CD4-positive, alpha-beta T cell treated with Interleukin-4 for 4 hours (primary cell): ENCODE data around the gene RTCA.
"Not testable (repeated sequence)": the region's sequence is repeated elsewhere in the genome, so short reads cannot be mapped to it uniquely, and the experiment has no call there.

Experiments
- DNase-seq: peaks from one replicate; pipeline ENCODE4 v3.0.0-alpha.2; 2020

The RTCA gene

GRCh38 chr1:100264081-100264480, 1.9 kb upstream of the RTCA start:
- DNase-seq: not testable (repeated sequence)

GRCh38 chr1:100265562-100265930, 470 bp upstream of the RTCA start:
- peak; percentile 57 for DNase-seq

- DNase-seq: no peak
Observed at GRCh38 chr1:100266741-100267140, 725 bp downstream of the RTCA start.

GRCh38 chr1:100267284-100267683, 1.3 kb downstream of the RTCA start:
- no peak for DNase-seq

- no peak for DNase-seq
Observed at GRCh38 chr1:100268202-100268601, 2.2 kb downstream of the RTCA start.

GRCh38 chr1:100277866-100278265, 11.8 kb downstream of the RTCA start:
- DNase-seq: peak; percentile 35

GRCh38 chr1:100279358-100279923, 13.4 kb downstream of the RTCA start:
- DNase-seq: no peak

GRCh38 chr1:100279954-100280682, 14.1 kb downstream of the RTCA start:
- no peak for DNase-seq

GRCh38 chr1:100284591-100284990, 18.6 kb downstream of the RTCA start:
- no peak for DNase-seq

- no peak for DNase-seq
Observed at GRCh38 chr1:100287162-100287561, 21.1 kb downstream of the RTCA start.

- DNase-seq: no peak
Observed at GRCh38 chr1:100290291-100290690, 24.3 kb downstream of the RTCA start.

- no peak for DNase-seq
Observed at GRCh38 chr1:100292711-100293110, 26.7 kb downstream of the RTCA start.

- DNase-seq: no peak
Observed at GRCh38 chr1:100296140-100296539, 30.1 kb downstream of the RTCA start.

GRCh38 chr1:100296997-100297396, 31.0 kb downstream of the RTCA start:
- not testable (repeated sequence) for DNase-seq

GRCh38 chr1:100298512-100298911, 32.5 kb downstream of the RTCA start:
- no peak for DNase-seq

GRCh38 chr1:100299521-100300222, 33.7 kb downstream of the RTCA start:
- DNase-seq: no peak

GRCh38 chr1:100300691-100301090, 34.7 kb downstream of the RTCA start:
- no peak for DNase-seq

- no peak for DNase-seq
Observed at GRCh38 chr1:100302739-100303138, 36.7 kb downstream of the RTCA start.

GRCh38 chr1:100304227-100304626, 38.2 kb downstream of the RTCA start:
- no peak for DNase-seq

- no peak for DNase-seq
Observed at GRCh38 chr1:100304921-100305320, 38.9 kb downstream of the RTCA start.

- DNase-seq: no peak
Observed at GRCh38 chr1:100305954-100306353, 39.9 kb downstream of the RTCA start.

GRCh38 chr1:100306735-100307313, 40.8 kb downstream of the RTCA start:
- DNase-seq: no peak

- DNase-seq: no peak
Observed at GRCh38 chr1:100308777-100309176, 42.8 kb downstream of the RTCA start.

- DNase-seq: no peak
Observed at GRCh38 chr1:100309863-100310262, 43.8 kb downstream of the RTCA start.
